Bladder microvascular endothelial cell (primary cell): Measurements from ENCODE around the gene FAM234B. TPM values are rescaled to one million over a fixed set of nuclear protein-coding genes. Genes with fewer than 3 reads are reported as not detected.

ENCODE experiments used
- total RNA-seq: library from RNA; depleted of rRNA; stranded (reverse); fragments of >200 nt; gene quantifications from 2 replicates; pipeline ENCODE4 v1.2.3, GENCODE V29; 2014

The FAM234B gene
- total RNA-seq: 5.5 and 17.5 TPM in 2 replicates

DNA sequence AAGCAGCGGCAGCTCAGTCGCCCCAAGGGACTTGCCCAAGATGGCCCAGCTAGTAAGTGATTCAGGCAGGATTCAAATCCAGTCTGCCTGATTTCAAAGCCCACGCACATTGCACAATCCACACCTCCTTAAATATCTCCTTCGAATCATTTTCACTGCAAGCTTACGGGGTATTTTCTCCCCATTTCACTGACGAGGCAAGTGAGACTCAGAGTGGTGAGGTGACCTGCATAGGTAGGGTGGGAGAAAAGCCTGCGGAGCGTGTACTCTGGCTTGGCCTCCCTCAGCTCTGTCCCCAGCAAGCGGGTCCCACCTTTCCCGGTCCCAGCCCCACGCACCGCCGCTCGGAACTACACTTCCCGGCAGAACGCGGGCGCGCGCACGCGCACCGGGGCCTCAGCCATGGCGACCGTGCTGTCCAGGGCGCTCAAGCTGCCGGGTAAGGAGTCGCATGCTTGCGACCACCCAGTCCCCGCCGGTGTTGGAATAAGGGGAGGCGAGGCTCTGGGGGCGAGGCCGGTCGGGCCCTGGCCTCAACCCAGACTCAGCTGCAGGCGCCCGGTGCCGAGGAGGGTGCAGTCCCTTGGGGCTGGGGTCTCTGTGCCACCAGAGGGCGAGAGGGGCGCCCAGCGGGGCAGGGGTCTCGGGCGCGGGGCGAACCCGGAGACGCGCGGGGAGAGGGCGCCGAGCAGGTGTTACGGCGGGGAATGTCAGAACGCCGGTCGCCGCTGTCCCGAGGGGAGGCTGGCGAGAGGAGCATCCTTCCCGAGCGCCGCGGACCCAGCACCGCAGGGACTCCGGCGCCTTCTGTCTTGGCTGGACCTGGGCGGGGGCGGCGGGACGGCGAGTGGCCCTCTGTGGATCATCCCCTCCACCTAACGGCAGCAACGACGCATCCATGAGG lies at the start of gene FAM234B:
Gene FAM234B (plus strand): TSS at position 380 of the 904 bp plus-strand sequence. CDS start 23 bp downstream, at position 403.

GRCh38 chr12:12999959-13000615 lies 44.1 kb upstream of the FAM234B start, which contains the start of gene HEBP1:
Gene HEBP1, minus strand, starts transcription at chr12:13000265. Its CDS starts 151 bp downstream, at chr12:13000114.

GRCh38 chr12:13103391-13104033 lies 59.3 kb downstream of the FAM234B start, which contains the start of gene GSG1:
Gene GSG1, minus strand, starts transcription at chr12:13103667. Its CDS starts 155 bp downstream, at chr12:13103512.

Other genes with a start within 250 kb of the FAM234B start
- 39.8 and 69.2 TPM in 2 replicates for gene DDX47, start 231.0 kb upstream of the FAM234B start, total RNA-seq
- gene GPRC5A, start 152.8 kb upstream of the FAM234B start, total RNA-seq: 2.9 and 4.9 TPM in 2 replicates
- gene GPRC5D, start 92.2 kb upstream of the FAM234B start, total RNA-seq: not detected in 2 replicates
- gene HEBP1, start 44.1 kb upstream of the FAM234B start, total RNA-seq: 13.8 and 35.7 TPM in 2 replicates
- not detected in 2 replicates for gene GSG1, start 59.3 kb downstream of the FAM234B start, total RNA-seq
- 95.0 and 195 TPM in 2 replicates for gene EMP1, start 152.3 kb downstream of the FAM234B start, total RNA-seq